Measurements from ENCODE around the gene TCAF1.
"Not testable (repeated sequence)": the region's sequence is repeated elsewhere in the genome, so short reads cannot be mapped to it uniquely, and the experiment has no call there.

Gene TCAF1

GRCh38 chr7:143902332-143902899 lies 440 bp upstream of the TCAF1 start:
- DNase-seq (ENCODE audit: low spot score): no peak

- DNase-seq (ENCODE audit: low spot score): peak; percentile 76
Measured at GRCh38 chr7:143901332-143901667, 676 bp downstream of the TCAF1 start.

GRCh38 chr7:143900230-143900766 lies 1.7 kb downstream of the TCAF1 start:
- peak; percentile 25 for DNase-seq (ENCODE audit: low spot score)

- no peak for DNase-seq (ENCODE audit: low spot score)
Measured at GRCh38 chr7:143898810-143899209, 3.2 kb downstream of the TCAF1 start.

GRCh38 chr7:143896667-143897066 lies 5.3 kb downstream of the TCAF1 start:
- no peak for DNase-seq (ENCODE audit: low spot score)

GRCh38 chr7:143892527-143893300 lies 9.3 kb downstream of the TCAF1 start:
- no peak for DNase-seq (ENCODE audit: low spot score)

GRCh38 chr7:143891457-143891856 lies 10.5 kb downstream of the TCAF1 start:
- no peak for DNase-seq (ENCODE audit: low spot score)

GRCh38 chr7:143890558-143890957 lies 11.4 kb downstream of the TCAF1 start:
- DNase-seq (ENCODE audit: low spot score): no peak

- no peak for DNase-seq (ENCODE audit: low spot score)
Measured at GRCh38 chr7:143889068-143889467, 12.9 kb downstream of the TCAF1 start.

- DNase-seq (ENCODE audit: low spot score): no peak
Measured at GRCh38 chr7:143886826-143887477, 15.0 kb downstream of the TCAF1 start.

- no peak for DNase-seq (ENCODE audit: low spot score)
Measured at GRCh38 chr7:143885951-143886350, 16.0 kb downstream of the TCAF1 start.

- DNase-seq (ENCODE audit: low spot score): peak; percentile 72
Measured at GRCh38 chr7:143884969-143885559, 16.9 kb downstream of the TCAF1 start.

GRCh38 chr7:143884241-143884968 lies 17.6 kb downstream of the TCAF1 start:
- DNase-seq (ENCODE audit: low spot score): peak; percentile 48

GRCh38 chr7:143882604-143883078 lies 19.3 kb downstream of the TCAF1 start:
- DNase-seq (ENCODE audit: low spot score): peak; percentile 75

GRCh38 chr7:143882020-143882603 lies 19.9 kb downstream of the TCAF1 start:
- DNase-seq (ENCODE audit: low spot score): peak; percentile 78

GRCh38 chr7:143878884-143879283 lies 23.1 kb downstream of the TCAF1 start:
- no peak for DNase-seq (ENCODE audit: low spot score)

GRCh38 chr7:143877098-143877497 lies 24.9 kb downstream of the TCAF1 start:
- no peak for DNase-seq (ENCODE audit: low spot score)

GRCh38 chr7:143876218-143876617 lies 25.8 kb downstream of the TCAF1 start:
- DNase-seq (ENCODE audit: low spot score): no peak

GRCh38 chr7:143873242-143873641 lies 28.7 kb downstream of the TCAF1 start:
- not testable (repeated sequence) for DNase-seq (ENCODE audit: low spot score)

GRCh38 chr7:143871534-143871933 lies 30.4 kb downstream of the TCAF1 start:
- not testable (repeated sequence) for DNase-seq (ENCODE audit: low spot score)

GRCh38 chr7:143857994-143858393 lies 44.0 kb downstream of the TCAF1 start:
- not testable (repeated sequence) for DNase-seq (ENCODE audit: low spot score)
